Breast epithelium (tissue), 3 donors: ENCODE data around the gene PRXL2B.

ENCODE experiments used
- POLR2A ChIP-seq: fragments of 450-650 bp; IDR thresholded peaks from one replicate; pipeline ENCODE4 v1.6.1; 2016; ENCODE audit warnings: antibody characterized with exemption, mild to moderate bottlenecking, moderate library complexity
- TF ChIP-seq, protein P1 (sequence below), 3 donors: fragments of 450-650 bp; IDR thresholded peaks; one replicate each; pipeline ENCODE4 v1.5.1; 2016 to 2017; ENCODE audit warnings: antibody characterized with exemption in 3 of 3, mild to moderate bottlenecking in 3 of 3, moderate library complexity in 3 of 3

DNA sequence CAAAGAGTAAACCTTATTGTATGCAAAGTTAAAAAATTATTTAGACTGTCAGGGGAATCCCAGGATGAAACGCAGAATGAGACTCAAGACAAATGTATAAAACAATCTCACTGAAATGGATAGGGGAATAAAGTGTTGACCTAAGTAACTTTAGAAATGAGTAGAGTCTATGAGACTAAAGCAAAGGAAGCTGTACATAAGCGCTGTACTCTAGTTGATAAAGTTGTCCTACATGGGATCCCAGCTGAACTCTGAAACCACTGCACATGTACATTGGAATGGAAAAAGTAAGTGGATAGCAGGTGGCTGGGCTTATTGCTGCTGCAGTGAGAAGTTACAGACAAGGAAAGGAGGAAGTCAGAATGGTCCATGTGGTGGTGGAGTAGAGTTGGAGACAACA, 27.6 kb downstream of the PRXL2B start:
- TF ChIP-seq, protein P1, sequence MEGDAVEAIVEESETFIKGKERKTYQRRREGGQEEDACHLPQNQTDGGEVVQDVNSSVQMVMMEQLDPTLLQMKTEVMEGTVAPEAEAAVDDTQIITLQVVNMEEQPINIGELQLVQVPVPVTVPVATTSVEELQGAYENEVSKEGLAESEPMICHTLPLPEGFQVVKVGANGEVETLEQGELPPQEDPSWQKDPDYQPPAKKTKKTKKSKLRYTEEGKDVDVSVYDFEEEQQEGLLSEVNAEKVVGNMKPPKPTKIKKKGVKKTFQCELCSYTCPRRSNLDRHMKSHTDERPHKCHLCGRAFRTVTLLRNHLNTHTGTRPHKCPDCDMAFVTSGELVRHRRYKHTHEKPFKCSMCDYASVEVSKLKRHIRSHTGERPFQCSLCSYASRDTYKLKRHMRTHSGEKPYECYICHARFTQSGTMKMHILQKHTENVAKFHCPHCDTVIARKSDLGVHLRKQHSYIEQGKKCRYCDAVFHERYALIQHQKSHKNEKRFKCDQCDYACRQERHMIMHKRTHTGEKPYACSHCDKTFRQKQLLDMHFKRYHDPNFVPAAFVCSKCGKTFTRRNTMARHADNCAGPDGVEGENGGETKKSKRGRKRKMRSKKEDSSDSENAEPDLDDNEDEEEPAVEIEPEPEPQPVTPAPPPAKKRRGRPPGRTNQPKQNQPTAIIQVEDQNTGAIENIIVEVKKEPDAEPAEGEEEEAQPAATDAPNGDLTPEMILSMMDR (IDR thresholded peaks at IDR 0.05) = no peak
- TF ChIP-seq POLR2A = no peak
